Measurements from ENCODE around the gene GBP4.
A peak's percentile ranks its signal among the peaks of the same experiment; 100 is the strongest.
"Not testable (repeated sequence)": the region's sequence is repeated elsewhere in the genome, so short reads cannot be mapped to it uniquely, and the experiment has no call there.

Gene GBP4

DNA sequence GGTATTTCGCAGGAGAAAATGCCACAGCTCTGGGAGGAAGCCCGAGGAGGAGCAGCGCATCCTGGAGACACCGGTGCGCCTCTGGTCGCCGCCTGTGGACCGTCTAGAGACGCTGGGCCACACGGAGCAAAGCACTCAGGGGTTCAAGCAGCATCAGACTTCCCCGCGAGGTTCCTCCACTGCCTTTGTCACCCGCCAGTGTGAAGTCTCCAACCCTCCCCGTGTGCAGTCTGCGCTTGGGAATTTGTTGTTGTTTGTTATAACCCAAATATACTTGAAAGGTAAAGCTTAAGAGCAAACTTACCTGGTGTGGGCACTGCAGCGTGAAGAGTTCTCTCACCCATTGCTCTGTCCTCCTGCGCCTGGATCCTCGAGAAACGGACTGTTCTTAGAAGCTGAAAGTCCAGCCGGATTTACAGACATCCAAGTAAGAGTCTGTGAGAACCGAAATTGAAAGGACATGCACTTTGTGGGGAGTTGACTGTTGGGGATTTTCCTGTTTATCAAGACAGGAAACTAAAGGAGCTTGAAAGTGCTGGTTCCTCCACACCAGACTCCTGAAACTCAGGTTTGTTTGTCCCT, at the start of gene GBP4:
Gene GBP4, minus strand, starts transcription at position 452 of the 582 bp plus-strand sequence. Its CDS starts 108 bp downstream, at position 344.
- DNase-seq (ENCODE audit: low read depth in 2 of 2): peak in 1 of 2 donors; percentile 35

DNA sequence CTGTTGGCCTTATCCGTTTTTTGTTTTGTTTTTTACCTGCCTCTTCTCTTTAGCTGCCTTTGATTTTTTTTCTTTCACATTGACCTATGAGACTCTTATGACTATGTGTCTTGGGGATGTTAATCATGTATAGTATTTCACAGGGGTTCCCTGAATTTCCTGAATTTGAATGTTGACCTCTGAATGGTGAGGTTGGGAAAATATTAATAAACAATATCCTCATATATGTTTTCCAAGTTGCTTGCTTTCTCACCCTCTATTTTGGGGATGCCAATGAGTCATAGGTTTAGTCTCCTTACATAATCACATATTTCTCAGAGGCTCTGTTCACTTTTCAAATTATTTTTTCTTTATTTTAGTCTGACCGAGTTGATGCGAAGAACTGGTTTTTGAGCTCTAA, 44.3 kb upstream of the GBP4 start:
- DNase-seq (ENCODE audit: low read depth in 2 of 2): no peak

GRCh38 chr1:89221341-89221740, 22.6 kb upstream of the GBP4 start:
- DNase-seq (ENCODE audit: low read depth in 2 of 2): no peak

- not testable (repeated sequence) for DNase-seq (ENCODE audit: low read depth in 2 of 2)
These were observed 21.1 kb upstream of the GBP4 start for GRCh38 chr1:89219851-89220250.

GRCh38 chr1:89218941-89219340, 20.2 kb upstream of the GBP4 start:
- DNase-seq (ENCODE audit: low read depth in 2 of 2): not testable (repeated sequence)

GRCh38 chr1:89213347-89213746, 14.6 kb upstream of the GBP4 start:
- DNase-seq (ENCODE audit: low read depth in 2 of 2): no peak

GRCh38 chr1:89211035-89211634, 12.4 kb upstream of the GBP4 start:
- DNase-seq (ENCODE audit: low read depth in 2 of 2): no peak

- DNase-seq (ENCODE audit: low read depth in 2 of 2): no peak
These were observed 7.6 kb upstream of the GBP4 start for GRCh38 chr1:89206373-89206772.

DNA sequence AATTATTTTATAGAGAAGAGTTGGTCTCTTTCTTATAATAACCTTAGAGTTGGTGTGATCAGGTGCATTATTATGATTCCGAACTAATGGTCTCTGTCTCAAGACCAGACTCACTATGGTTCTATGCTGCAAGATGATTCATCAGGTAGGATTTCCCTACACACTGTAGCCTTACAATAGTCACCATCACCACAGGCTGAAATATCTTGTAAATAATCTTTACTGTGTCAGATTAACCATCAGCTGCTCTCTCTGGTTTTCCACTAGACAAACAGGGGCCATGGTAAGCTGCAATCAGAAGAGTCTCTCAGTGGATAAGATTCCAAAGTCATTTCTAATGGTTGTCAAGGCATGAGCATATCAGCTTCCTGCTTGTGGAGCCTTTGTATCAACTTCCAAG, 4.4 kb upstream of the GBP4 start:
- DNase-seq (ENCODE audit: low read depth in 2 of 2): no peak

GRCh38 chr1:89201106-89201794, 2.5 kb upstream of the GBP4 start:
- no peak for DNase-seq (ENCODE audit: low read depth in 2 of 2)

DNA sequence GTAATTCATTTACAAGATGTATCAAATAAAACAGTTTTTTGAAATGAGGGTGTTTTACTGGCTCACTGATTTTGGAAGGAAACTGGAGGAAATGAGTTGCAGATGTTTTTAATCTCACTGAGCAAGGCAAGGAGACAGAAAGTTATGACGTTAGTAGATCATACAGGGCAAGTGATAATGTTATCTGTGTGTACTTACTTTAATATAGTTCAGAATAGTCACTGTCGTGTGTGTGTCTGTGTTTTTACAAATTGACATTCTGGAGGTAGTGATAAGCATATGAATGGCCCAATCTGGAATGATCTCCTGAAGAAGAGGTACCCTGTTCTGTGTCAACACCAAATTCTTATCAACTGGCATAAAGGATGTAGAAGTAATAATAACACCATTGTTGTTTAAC, 1.9 kb upstream of the GBP4 start:
- DNase-seq (ENCODE audit: low read depth in 2 of 2): no peak

DNA sequence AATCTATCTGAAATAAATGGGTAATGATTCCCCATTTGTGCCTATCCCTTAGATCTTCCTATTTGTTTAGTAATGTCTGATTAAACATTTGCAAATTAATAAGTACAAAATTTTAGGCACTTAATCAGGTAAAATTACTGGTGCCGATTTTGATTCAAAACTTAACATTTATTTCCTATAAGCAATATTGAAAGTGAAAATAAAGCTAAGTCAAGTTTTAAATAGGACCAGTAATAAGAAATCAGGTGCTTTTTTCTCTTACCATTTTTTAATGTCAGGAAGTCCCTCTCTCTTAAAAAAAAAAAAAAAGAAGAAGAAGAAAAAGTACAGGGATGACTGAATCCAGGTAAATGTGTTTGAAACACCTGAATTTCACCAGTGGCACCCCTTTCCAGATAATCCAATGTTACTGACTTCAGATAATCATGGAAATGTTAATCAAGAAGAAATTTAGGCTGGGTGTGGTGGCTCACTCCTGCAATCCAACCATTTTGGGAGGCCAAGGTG, 836 bp upstream of the GBP4 start:
- DNase-seq (ENCODE audit: low read depth in 2 of 2): no peak

DNA sequence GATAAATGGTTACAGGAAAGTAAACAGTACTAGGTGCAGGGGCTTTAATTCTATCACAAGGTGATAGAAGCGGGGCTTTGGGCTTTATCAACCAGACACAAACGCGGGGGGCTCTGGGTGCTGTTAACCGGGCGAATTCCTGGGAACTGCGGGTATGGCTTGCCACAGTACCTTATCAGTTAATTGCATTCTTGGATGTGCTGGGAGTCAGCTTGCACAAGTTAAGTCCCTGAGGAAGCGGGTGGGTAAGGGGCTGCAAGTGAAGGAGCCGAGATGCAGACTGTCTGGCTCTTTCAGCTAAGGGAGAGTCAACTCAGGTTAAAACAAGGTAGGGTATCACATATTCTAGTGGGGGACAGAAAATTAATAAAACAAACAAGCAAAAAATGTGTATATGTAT, 661 bp downstream of the GBP4 start:
- no peak for DNase-seq (ENCODE audit: low read depth in 2 of 2)

DNA sequence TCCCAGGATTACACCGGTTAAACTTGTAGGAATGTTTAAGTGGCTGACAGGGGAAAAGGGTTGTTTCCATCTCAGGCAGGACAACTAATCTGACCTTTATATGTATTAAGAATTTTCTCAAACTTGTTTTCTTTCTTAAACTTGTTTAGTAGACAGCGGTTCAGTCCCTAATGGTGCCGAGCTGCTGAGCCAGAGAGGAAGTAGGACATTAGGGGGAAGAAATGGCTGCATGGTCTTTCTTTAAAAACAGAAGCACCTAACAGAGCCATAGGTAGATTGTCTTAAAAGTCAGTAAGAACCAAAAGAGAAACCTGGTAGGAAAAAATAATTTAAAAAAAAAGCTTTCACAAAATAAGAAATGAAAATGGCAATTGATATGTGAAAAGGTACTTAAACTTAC, 3.3 kb downstream of the GBP4 start:
- no peak for DNase-seq (ENCODE audit: low read depth in 2 of 2)

DNA sequence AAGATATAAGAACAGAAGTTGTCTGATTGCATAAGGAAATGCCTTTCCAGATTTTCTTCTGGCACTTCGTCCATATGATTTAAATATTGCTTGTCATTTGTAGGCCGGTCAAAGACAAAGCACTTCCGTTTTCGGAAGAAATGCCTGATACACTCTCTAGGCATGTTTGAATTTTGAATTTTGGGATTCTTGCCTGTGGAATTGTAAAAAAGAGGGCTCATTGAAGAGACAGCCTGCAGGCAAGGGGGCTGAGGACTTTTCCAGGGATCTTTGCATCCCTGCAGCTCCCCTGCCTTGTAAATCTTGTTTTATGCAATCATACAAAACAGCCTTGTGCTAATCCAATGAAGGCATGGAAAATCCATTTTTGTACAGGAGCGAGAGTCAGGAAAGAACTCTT, 7.4 kb downstream of the GBP4 start:
- DNase-seq (ENCODE audit: low read depth in 2 of 2): no peak

DNA sequence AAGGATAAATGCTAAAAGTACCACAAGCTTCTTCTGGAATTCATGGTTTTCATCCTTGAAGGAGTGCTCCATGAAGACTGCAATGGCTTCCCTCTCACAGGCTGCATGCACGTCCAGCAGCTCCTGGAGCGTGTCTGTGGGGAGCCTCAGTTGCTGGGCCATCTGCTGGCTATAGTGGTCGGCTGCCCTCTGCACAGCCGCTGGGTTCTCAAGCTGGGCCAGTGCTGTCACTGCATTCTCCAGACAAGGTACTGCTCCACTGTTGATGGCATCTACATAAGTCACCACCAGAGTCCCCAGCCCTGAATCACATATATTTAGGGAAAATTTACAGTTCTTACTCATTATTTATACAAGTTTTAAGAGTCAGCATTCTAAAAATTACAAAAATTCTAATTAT, 8.7 kb downstream of the GBP4 start:
- DNase-seq (ENCODE audit: low read depth in 2 of 2): no peak

GRCh38 chr1:89179343-89179742, 19.4 kb downstream of the GBP4 start:
- DNase-seq (ENCODE audit: low read depth in 2 of 2): no peak

DNA sequence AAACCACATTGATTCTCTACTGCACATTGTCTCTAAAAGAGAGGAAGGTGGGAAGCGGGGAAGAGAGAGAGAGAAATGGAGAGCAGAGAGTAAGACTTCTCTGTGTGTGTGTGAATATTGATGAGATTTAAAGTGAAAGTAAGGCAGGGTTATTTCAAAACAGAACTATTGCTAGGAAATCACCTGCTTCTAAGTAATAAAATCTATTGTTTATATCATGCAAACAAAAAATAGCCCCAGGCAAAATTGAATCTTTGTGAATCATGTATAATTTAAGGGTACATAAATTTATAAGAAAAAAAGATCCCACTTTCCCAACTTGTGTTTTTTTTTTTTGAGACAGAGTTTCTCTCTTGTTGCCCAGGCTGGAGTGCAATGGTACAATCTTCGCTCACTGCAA, 21.8 kb downstream of the GBP4 start:
- no peak for DNase-seq (ENCODE audit: low read depth in 2 of 2)

GRCh38 chr1:89175601-89176256, 23.0 kb downstream of the GBP4 start, which contains the start of gene GBP7:
GBP7 (minus strand) TSS chr1:89176003; CDS start chr1:89171935, 4,068 bp downstream.
- no peak for DNase-seq (ENCODE audit: low read depth in 2 of 2)

- DNase-seq (ENCODE audit: low read depth in 2 of 2): no peak
These were observed 24.3 kb downstream of the GBP4 start for GRCh38 chr1:89174491-89174890.

DNA sequence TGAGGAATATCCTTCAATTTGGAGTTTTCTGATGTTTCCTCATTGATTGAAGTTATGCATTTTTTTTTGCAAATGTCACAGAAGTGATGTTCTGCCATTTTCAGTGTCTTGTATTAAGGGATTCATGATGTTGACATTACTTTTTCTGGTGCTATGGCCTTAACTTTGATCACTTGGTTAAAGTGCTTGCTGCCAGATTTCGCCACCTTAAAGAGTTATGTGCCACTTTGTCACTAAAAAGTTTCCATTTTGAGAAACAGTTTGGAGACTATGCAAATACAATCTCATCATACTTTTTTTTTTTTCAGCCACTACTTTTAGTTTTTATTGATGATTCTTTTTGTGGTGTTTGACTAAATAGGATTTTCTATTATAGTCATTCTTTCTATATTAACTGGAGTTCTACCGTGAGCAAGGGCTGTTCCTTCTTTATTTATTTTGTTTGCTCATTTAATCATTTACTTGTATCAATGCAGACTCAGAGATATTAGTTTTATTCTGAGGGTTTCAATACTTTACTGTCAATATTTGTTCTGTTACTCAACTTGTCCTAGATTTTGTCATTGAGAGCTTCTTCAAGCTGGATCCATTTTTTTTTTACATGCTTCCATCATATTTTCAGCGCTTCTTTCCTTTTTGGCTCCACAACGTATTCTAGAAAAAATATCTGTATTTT, 26.1 kb downstream of the GBP4 start:
- no peak for DNase-seq (ENCODE audit: low read depth in 2 of 2)

DNA sequence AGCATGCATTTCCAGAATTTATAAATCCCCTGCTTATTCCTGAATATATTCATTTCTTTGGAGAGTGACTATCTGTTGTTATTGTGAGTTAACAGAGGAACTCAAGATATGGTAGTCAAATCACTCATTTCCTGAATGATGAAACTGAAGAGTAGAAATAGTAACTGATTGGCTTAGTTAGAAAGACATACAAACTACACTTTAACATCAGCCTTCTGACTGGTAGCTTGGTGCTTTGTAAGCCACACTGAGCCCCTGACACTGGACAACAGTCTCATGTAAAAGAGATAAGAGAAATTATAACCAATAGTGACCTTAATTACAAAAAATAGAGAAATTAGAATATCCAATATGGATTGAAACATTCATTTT, 27.7 kb downstream of the GBP4 start:
- no peak for DNase-seq (ENCODE audit: low read depth in 2 of 2)
